Thyroid gland (tissue), 4 donors: Measurements from ENCODE around the gene CCL7. TPM values are rescaled to one million over a fixed set of nuclear protein-coding genes. Genes with fewer than 3 reads are reported as not detected.

Experiments
- DNase-seq, 2 donors: peaks; one replicate each; pipeline ENCODE4 v3.0.0-alpha.2; 2019
- H3K27ac ChIP-seq, 3 donors: fragments of 200-600 bp; sonication (generic); 1 replicate in 2 of 3; 2 replicates in 1 of 3; pipeline ENCODE4 v1.5.1; 2016 to 2019; ENCODE audit warnings: mild to moderate bottlenecking in 1 of 3, moderate library complexity in 1 of 3
- H3K27me3 ChIP-seq: fragments of 200-600 bp; sonication (generic); one replicate; pipeline ENCODE4 v1.5.1; 2019
- H3K36me3 ChIP-seq, 2 donors: fragments of 200-600 bp; sonication (generic); one replicate each; pipeline ENCODE4 v1.5.1; 2016 to 2019
- H3K4me1 ChIP-seq, 2 donors: fragments of 200-600 bp; sonication (generic); one replicate each; pipeline ENCODE4 v1.5.1; 2017 to 2019
- H3K4me3 ChIP-seq, 3 donors: fragments of 200-600 bp; sonication (generic); replicated peaks in 1 of 3; 1 replicate in 2 of 3; 2 replicates in 1 of 3; pipeline ENCODE4 v1.5.1; 2016; ENCODE audit warnings: mild to moderate bottlenecking in 1 of 3
- H3K9me3 ChIP-seq: fragments of 200-600 bp; sonication (generic); one replicate; pipeline ENCODE4 v1.5.1; 2017
- CTCF ChIP-seq, 6 experiments: fragments of 200-600 bp in 3 of 6; fragments of 450-650 bp in 3 of 6; sonication (generic) in 3 of 6; IDR thresholded peaks; one replicate each; pipeline ENCODE4 v1.5.1; 2016 to 2019; ENCODE audit warnings: antibody characterized with exemption in 6 of 6, mild to moderate bottlenecking in 2 of 6, inconsistent platforms in 1 of 6, moderate library complexity in 1 of 6
- POLR2A ChIP-seq, 2 donors: fragments of 450-650 bp; IDR thresholded peaks; one replicate each; pipeline ENCODE4 v1.6.1; 2017; ENCODE audit warnings: antibody characterized with exemption in 2 of 2, mild to moderate bottlenecking in 2 of 2, moderate library complexity in 1 of 2
- WGBS, 2 donors: methylation state at CpG; one replicate each; pipeline ENCODE4 v1.1.5; 2017; 5-methylcytosine and 5-hydroxymethylcytosine counted together
- intact Hi-C: fragments of 100-400 bp; cut with DNase I; formaldehyde crosslinking; loops from one replicate; pipeline ENCODE4 v1.15.1; 2023
- total RNA-seq, 4 donors: library from RNA; depleted of rRNA; stranded (reverse); fragments of >200 nt; gene quantifications; one replicate each; pipeline ENCODE4 v1.2.3, GENCODE V29; 2016

Gene CCL7
- total RNA-seq, 4 donors from 2014 or later = not detected

DNA sequence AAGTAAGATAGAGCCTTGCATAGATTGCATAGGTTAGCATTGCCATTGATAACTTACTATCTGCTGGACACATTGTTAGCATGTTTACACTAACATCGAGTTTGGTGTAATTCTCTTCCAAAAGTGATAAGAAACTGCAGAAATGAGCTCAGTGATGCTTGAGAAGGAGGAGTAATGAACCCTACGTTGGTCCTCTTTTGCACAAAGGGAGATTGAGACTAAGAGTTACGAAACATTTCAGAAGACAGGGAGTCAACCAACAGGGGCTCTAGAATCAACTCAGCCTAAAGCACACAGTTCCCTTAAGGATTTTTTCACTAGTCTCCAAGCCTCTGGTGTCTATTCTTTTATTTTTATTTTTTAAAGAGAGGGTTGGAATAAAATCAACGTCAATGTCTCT lies 6.8 kb downstream of the CCL7 start:
- no peak overlapping the region for H3K27ac ChIP-seq
- H3K9me3 ChIP-seq = no peaks in the 10 kb centered on the region
- no peaks in the 10 kb centered on the region for H3K27me3 ChIP-seq
- H3K4me3 ChIP-seq = no peak overlapping the region
- H3K4me1 ChIP-seq = no peaks in the 10 kb centered on the region
- no peak for TF ChIP-seq POLR2A (IDR thresholded peaks at IDR 0.05)
- TF ChIP-seq CTCF (IDR thresholded peaks at IDR 0.05) = no peak
- intact Hi-C loops = no loop called here
- DNase-seq = no peak
- WGBS, 2 donors = 62 to 65% methylated on average over 4 of the region's 4 CpGs
- no peaks in the 10 kb centered on the region for H3K36me3 ChIP-seq

- no peak for TF ChIP-seq POLR2A (IDR thresholded peaks at IDR 0.05)
- no peak for TF ChIP-seq CTCF (IDR thresholded peaks at IDR 0.05)
- intact Hi-C loops = no loop called here
- Histone ChIP-seq H3K4me3 (no peak overlapping the region), H3K36me3 (no peaks in the 10 kb centered on the region), H3K27me3 (no peaks in the 10 kb centered on the region), H3K4me1 (no peaks in the 10 kb centered on the region), H3K27ac (no peak overlapping the region), H3K9me3 (no peaks in the 10 kb centered on the region)
- WGBS, 2 donors = 80 to 81% methylated on average over 6 of the region's 6 CpGs
- no peak for DNase-seq
These were observed 13.6 kb downstream of the CCL7 start for GRCh38 chr17:34283571-34283970.

- H3K4me1 ChIP-seq = no peaks in the 10 kb centered on the region
- no peaks in the 10 kb centered on the region for H3K27me3 ChIP-seq
- no peaks in the 10 kb centered on the region for H3K9me3 ChIP-seq
- H3K36me3 ChIP-seq = no peaks in the 10 kb centered on the region
- TF ChIP-seq POLR2A (IDR thresholded peaks at IDR 0.05) (no peak), CTCF (IDR thresholded peaks at IDR 0.05) (no peak)
- WGBS, 2 donors = 78 to 80% methylated on average over 4 of the region's 4 CpGs
- H3K27ac ChIP-seq = no peak within 1 kb of the TSS
- no peak within 1 kb of the TSS for H3K4me3 ChIP-seq
- intact Hi-C loops = no loop called here
- DNase-seq = no peak
These were observed 15.3 kb downstream of the CCL7 start, which contains the start of gene CCL11 for GRCh38 chr17:34285286-34285792. Gene CCL11, plus strand, starts transcription at chr17:34285742. Its CDS starts 67 bp downstream, at chr17:34285809.

DNA sequence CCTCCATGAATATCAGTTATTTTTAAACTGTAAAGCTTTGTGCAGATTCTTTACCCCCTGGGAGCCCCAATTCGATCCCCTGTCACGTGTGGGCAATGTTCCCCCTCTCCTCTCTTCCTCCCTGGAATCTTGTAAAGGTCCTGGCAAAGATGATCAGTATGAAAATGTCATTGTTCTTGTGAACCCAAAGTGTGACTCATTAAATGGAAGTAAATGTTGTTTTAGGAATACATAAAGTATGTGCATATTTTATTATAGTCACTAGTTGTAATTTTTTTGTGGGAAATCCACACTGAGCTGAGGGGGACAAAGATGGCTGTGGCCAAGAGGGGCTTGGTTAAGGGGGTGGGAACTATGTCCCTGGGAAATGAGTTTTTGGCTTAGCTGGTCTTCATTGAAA lies 17.9 kb downstream of the CCL7 start:
- intact Hi-C loops = no loop called here
- 50 to 63% methylated on average over 2 of the region's 2 CpGs for WGBS, 2 donors
- no peak overlapping the region for H3K27ac ChIP-seq
- H3K4me1 ChIP-seq = no peaks in the 10 kb centered on the region
- no peaks in the 10 kb centered on the region for H3K27me3 ChIP-seq
- no peaks in the 10 kb centered on the region for H3K36me3 ChIP-seq
- no peak overlapping the region for H3K4me3 ChIP-seq
- no peaks in the 10 kb centered on the region for H3K9me3 ChIP-seq
- no peak for DNase-seq
- TF ChIP-seq CTCF (IDR thresholded peaks at IDR 0.05) (no peak), POLR2A (IDR thresholded peaks at IDR 0.05) (no peak)

GRCh38 chr17:34290586-34290985 lies 20.6 kb downstream of the CCL7 start:
- H3K9me3 ChIP-seq = no peaks in the 10 kb centered on the region
- H3K4me1 ChIP-seq = no peaks in the 10 kb centered on the region
- WGBS, 2 donors = 69 to 80% methylated on average over 4 of the region's 4 CpGs
- no peak overlapping the region for H3K4me3 ChIP-seq
- no peak for TF ChIP-seq POLR2A (IDR thresholded peaks at IDR 0.05)
- TF ChIP-seq CTCF (IDR thresholded peaks at IDR 0.05) = no peak
- no peak overlapping the region for H3K27ac ChIP-seq
- DNase-seq = no peak
- intact Hi-C loops = no loop called here
- H3K36me3 ChIP-seq = no peaks in the 10 kb centered on the region
- H3K27me3 ChIP-seq = no peaks in the 10 kb centered on the region
